Amniotic stem cell (primary cell): ENCODE results near the gene RECQL5.

ENCODE experiments used
- DNase-seq: peaks from one replicate; lab custom pipeline; 2025; lab: John Stamatoyannopoulos, UW

RECQL5 gene

GRCh38 chr17:75688209-75688825 is 21.4 kb upstream of the RECQL5 start:
- no peak for DNase-seq

- no peak for DNase-seq
Observed at GRCh38 chr17:75685499-75685898, 18.5 kb upstream of the RECQL5 start.

- DNase-seq: no peak
Observed at GRCh38 chr17:75684924-75685323, 18.0 kb upstream of the RECQL5 start.

GRCh38 chr17:75684249-75684648 is 17.3 kb upstream of the RECQL5 start:
- DNase-seq: no peak

- DNase-seq: no peak
Observed at GRCh38 chr17:75683583-75683982, 16.6 kb upstream of the RECQL5 start.

GRCh38 chr17:75681289-75681688 is 14.3 kb upstream of the RECQL5 start:
- no peak for DNase-seq

GRCh38 chr17:75680431-75680830 is 13.5 kb upstream of the RECQL5 start:
- DNase-seq: no peak

- no peak for DNase-seq
Observed at GRCh38 chr17:75679706-75680211, 12.8 kb upstream of the RECQL5 start.

GRCh38 chr17:75676461-75676860 is 9.5 kb upstream of the RECQL5 start:
- DNase-seq: no peak

GRCh38 chr17:75673487-75673886 is 6.5 kb upstream of the RECQL5 start:
- no peak for DNase-seq

GRCh38 chr17:75672011-75672410 is 5.1 kb upstream of the RECQL5 start:
- no peak for DNase-seq

- no peak for DNase-seq
Observed at GRCh38 chr17:75670868-75671267, 3.9 kb upstream of the RECQL5 start.

- DNase-seq: no peak
Observed at GRCh38 chr17:75668489-75668888, 1.5 kb upstream of the RECQL5 start.

- DNase-seq: no peak
Observed at GRCh38 chr17:75667825-75668224, 871 bp upstream of the RECQL5 start.

- no peak for DNase-seq
Observed at GRCh38 chr17:75665981-75666380, 973 bp downstream of the RECQL5 start.

GRCh38 chr17:75664099-75664549 is 2.8 kb downstream of the RECQL5 start:
- DNase-seq: no peak

GRCh38 chr17:75662511-75662910 is 4.4 kb downstream of the RECQL5 start:
- DNase-seq: no peak

- no peak for DNase-seq
Observed at GRCh38 chr17:75661531-75661930, 5.4 kb downstream of the RECQL5 start.

GRCh38 chr17:75658237-75658636 is 8.7 kb downstream of the RECQL5 start:
- no peak for DNase-seq

- DNase-seq: no peak
Observed at GRCh38 chr17:75654176-75654575, 12.8 kb downstream of the RECQL5 start.

GRCh38 chr17:75652934-75653549 is 13.9 kb downstream of the RECQL5 start:
- DNase-seq: no peak

- no peak for DNase-seq
Observed at GRCh38 chr17:75652341-75652740, 14.6 kb downstream of the RECQL5 start.

GRCh38 chr17:75650874-75651273 is 16.1 kb downstream of the RECQL5 start:
- no peak for DNase-seq

GRCh38 chr17:75649687-75650086 is 17.3 kb downstream of the RECQL5 start:
- DNase-seq: no peak
